ENCODE data around the gene RETREG1.
"Not testable (repeated sequence)": the region's sequence is repeated elsewhere in the genome, so short reads cannot be mapped to it uniquely, and the experiment has no call there.

The RETREG1 gene

GRCh38 chr5:16615741-16616535 lies 859 bp downstream of the RETREG1 start:
- peak; percentile 67 for DNase-seq

- DNase-seq = no peak
Measured at GRCh38 chr5:16612007-16612406, 4.8 kb downstream of the RETREG1 start.

- not testable (repeated sequence) for DNase-seq
Measured at GRCh38 chr5:16610896-16611295, 5.9 kb downstream of the RETREG1 start.

GRCh38 chr5:16609412-16609811 lies 7.4 kb downstream of the RETREG1 start:
- DNase-seq = no peak

- DNase-seq = no peak
Measured at GRCh38 chr5:16606628-16607027, 10.2 kb downstream of the RETREG1 start.

GRCh38 chr5:16603701-16604100 lies 13.1 kb downstream of the RETREG1 start:
- no peak for DNase-seq

GRCh38 chr5:16603295-16603694 lies 13.5 kb downstream of the RETREG1 start:
- DNase-seq = no peak

- DNase-seq = no peak
Measured at GRCh38 chr5:16602182-16602581, 14.6 kb downstream of the RETREG1 start.

GRCh38 chr5:16600946-16601345 lies 15.9 kb downstream of the RETREG1 start:
- DNase-seq = no peak

- DNase-seq = no peak
Measured at GRCh38 chr5:16600397-16600796, 16.4 kb downstream of the RETREG1 start.

- no peak for DNase-seq
Measured at GRCh38 chr5:16597946-16598694, 18.7 kb downstream of the RETREG1 start.

GRCh38 chr5:16596581-16596940 lies 20.2 kb downstream of the RETREG1 start:
- DNase-seq = no peak

- no peak for DNase-seq
Measured at GRCh38 chr5:16595881-16596580, 20.8 kb downstream of the RETREG1 start.

- no peak for DNase-seq
Measured at GRCh38 chr5:16593628-16594027, 23.2 kb downstream of the RETREG1 start.

GRCh38 chr5:16593013-16593412 lies 23.8 kb downstream of the RETREG1 start:
- DNase-seq = no peak

- no peak for DNase-seq
Measured at GRCh38 chr5:16592255-16592654, 24.5 kb downstream of the RETREG1 start.

- no peak for DNase-seq
Measured at GRCh38 chr5:16590685-16591084, 26.1 kb downstream of the RETREG1 start.

- DNase-seq = no peak
Measured at GRCh38 chr5:16589658-16590057, 27.1 kb downstream of the RETREG1 start.

GRCh38 chr5:16588434-16589214 lies 28.2 kb downstream of the RETREG1 start:
- DNase-seq = peak; percentile 67

GRCh38 chr5:16586556-16586955 lies 30.2 kb downstream of the RETREG1 start:
- DNase-seq = no peak

- DNase-seq = peak; percentile 43
Measured at GRCh38 chr5:16585041-16585667, 31.6 kb downstream of the RETREG1 start.

- DNase-seq = no peak
Measured at GRCh38 chr5:16582081-16582480, 34.7 kb downstream of the RETREG1 start.
